NCI-H345 treated with DMSO at 0.1 percent for 48 hours (cell line): ENCODE data around the gene SRSF8.
"Not testable (repeated sequence)": the region's sequence is repeated elsewhere in the genome, so short reads cannot be mapped to it uniquely, and the experiment has no call there.

Experiments used
- DNase-seq: peaks from one replicate; lab custom pipeline; 2025; ENCODE audit not compliant: unreplicated experiment; lab: John Stamatoyannopoulos, UW

Gene SRSF8

GRCh38 chr11:95066716-95067038 lies at the start of gene SRSF8:
SRSF8 (plus strand) TSS chr11:95066919; CDS start chr11:95067227, 308 bp downstream.
- DNase-seq: peak; percentile 82

GRCh38 chr11:95021468-95021867 lies 45.3 kb upstream of the SRSF8 start:
- DNase-seq: not testable (repeated sequence)

- no peak for DNase-seq
Measured at GRCh38 chr11:95024958-95025357, 41.8 kb upstream of the SRSF8 start, which contains the start of gene KDM4E. KDM4E (plus strand) TSS chr11:95025258; CDS start chr11:95025558, 300 bp downstream.

GRCh38 chr11:95025594-95025993 lies 41.1 kb upstream of the SRSF8 start:
- DNase-seq: not testable (repeated sequence)

- DNase-seq: no peak
Measured at GRCh38 chr11:95028357-95028756, 38.4 kb upstream of the SRSF8 start.

GRCh38 chr11:95033051-95033450 lies 33.7 kb upstream of the SRSF8 start:
- DNase-seq: no peak

GRCh38 chr11:95035316-95035715 lies 31.4 kb upstream of the SRSF8 start:
- no peak for DNase-seq

- not testable (repeated sequence) for DNase-seq
Measured at GRCh38 chr11:95037356-95038035, 29.2 kb upstream of the SRSF8 start.

- DNase-seq: no peak
Measured at GRCh38 chr11:95042239-95042638, 24.5 kb upstream of the SRSF8 start.

GRCh38 chr11:95042906-95043305 lies 23.8 kb upstream of the SRSF8 start:
- DNase-seq: no peak

GRCh38 chr11:95044010-95044409 lies 22.7 kb upstream of the SRSF8 start:
- no peak for DNase-seq

- no peak for DNase-seq
Measured at GRCh38 chr11:95045812-95046211, 20.9 kb upstream of the SRSF8 start.

- not testable (repeated sequence) for DNase-seq
Measured at GRCh38 chr11:95049122-95049521, 17.6 kb upstream of the SRSF8 start, which contains the start of gene KDM4F. KDM4F (plus strand) TSS chr11:95049422.

- no peak for DNase-seq
Measured at GRCh38 chr11:95050595-95051202, 16.0 kb upstream of the SRSF8 start.

GRCh38 chr11:95054356-95054755 lies 12.4 kb upstream of the SRSF8 start:
- no peak for DNase-seq

- no peak for DNase-seq
Measured at GRCh38 chr11:95055283-95055897, 11.3 kb upstream of the SRSF8 start.

- DNase-seq: no peak
Measured at GRCh38 chr11:95057959-95058358, 8.8 kb upstream of the SRSF8 start.

GRCh38 chr11:95058621-95059020 lies 8.1 kb upstream of the SRSF8 start:
- DNase-seq: no peak

- DNase-seq: no peak
Measured at GRCh38 chr11:95059046-95059445, 7.7 kb upstream of the SRSF8 start.

GRCh38 chr11:95065336-95065735 lies 1.4 kb upstream of the SRSF8 start:
- peak; percentile 52 for DNase-seq

- peak; percentile 82 for DNase-seq
Measured at GRCh38 chr11:95067039-95067840, 521 bp downstream of the SRSF8 start.
